ENCODE measurements around the gene KCNK16. TPM values are rescaled to one million over a fixed set of nuclear protein-coding genes. Genes with fewer than 3 reads are reported as not detected.

KCNK16 gene
- total and polyA plus RNA-seq, 2 of the 13 experiments (the other 11 are each of a cell fraction or from before 2014, with no cell fraction given), result not detected

DNA sequence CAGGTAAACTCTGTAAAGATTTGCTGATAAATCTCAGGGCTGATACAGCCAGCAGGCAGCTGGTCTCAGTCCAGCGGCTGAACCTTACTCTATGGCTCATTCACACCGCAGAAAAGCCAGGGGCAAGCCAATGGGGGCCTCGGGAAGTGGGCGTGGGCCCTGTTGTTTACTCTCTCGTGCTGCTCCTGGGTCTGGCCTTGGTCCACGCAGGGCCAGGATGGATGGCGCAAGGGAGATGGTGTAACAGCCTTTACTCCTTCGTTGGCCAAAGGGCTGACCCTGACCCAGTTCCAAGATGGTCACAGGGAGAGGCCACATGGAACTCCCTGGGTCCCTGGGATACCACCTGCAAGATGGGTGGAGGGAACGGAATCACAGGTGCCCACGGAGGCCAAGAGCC is 24.4 kb downstream of the KCNK16 start (continued):
- TF ChIP-seq, protein P1, sequence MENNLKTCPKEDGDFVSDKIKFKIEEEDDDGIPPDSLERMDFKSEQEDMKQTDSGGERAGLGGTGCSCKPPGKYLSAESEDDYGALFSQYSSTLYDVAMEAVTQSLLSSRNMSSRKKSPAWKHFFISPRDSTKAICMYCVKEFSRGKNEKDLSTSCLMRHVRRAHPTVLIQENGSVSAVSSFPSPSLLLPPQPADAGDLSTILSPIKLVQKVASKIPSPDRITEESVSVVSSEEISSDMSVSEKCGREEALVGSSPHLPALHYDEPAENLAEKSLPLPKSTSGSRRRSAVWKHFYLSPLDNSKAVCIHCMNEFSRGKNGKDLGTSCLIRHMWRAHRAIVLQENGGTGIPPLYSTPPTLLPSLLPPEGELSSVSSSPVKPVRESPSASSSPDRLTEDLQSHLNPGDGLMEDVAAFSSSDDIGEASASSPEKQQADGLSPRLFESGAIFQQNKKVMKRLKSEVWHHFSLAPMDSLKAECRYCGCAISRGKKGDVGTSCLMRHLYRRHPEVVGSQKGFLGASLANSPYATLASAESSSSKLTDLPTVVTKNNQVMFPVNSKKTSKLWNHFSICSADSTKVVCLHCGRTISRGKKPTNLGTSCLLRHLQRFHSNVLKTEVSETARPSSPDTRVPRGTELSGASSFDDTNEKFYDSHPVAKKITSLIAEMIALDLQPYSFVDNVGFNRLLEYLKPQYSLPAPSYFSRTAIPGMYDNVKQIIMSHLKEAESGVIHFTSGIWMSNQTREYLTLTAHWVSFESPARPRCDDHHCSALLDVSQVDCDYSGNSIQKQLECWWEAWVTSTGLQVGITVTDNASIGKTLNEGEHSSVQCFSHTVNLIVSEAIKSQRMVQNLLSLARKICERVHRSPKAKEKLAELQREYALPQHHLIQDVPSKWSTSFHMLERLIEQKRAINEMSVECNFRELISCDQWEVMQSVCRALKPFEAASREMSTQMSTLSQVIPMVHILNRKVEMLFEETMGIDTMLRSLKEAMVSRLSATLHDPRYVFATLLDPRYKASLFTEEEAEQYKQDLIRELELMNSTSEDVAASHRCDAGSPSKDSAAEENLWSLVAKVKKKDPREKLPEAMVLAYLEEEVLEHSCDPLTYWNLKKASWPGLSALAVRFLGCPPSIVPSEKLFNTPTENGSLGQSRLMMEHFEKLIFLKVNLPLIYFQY (CRISPR knock-in tag; IDR thresholded peaks at IDR 0.05; ENCODE audit: borderline replicate concordance), result 0 out of 2 replicates have a peak, but pooled peaks have one; percentile 30
- TF ChIP-seq DPF2 (CRISPR knock-in tag; IDR thresholded peaks at IDR 0.05; ENCODE audit: borderline replicate concordance, low read depth), result no peak
- TF ChIP-seq FOXK1 (CRISPR knock-in tag; IDR thresholded peaks at IDR 0.05; ENCODE audit: borderline replicate concordance, low read depth), result peak; percentile 61; the same call in 1 of the 2 replicates
- TF ChIP-seq, protein P2, sequence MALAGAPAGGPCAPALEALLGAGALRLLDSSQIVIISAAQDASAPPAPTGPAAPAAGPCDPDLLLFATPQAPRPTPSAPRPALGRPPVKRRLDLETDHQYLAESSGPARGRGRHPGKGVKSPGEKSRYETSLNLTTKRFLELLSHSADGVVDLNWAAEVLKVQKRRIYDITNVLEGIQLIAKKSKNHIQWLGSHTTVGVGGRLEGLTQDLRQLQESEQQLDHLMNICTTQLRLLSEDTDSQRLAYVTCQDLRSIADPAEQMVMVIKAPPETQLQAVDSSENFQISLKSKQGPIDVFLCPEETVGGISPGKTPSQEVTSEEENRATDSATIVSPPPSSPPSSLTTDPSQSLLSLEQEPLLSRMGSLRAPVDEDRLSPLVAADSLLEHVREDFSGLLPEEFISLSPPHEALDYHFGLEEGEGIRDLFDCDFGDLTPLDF (CRISPR knock-in tag; IDR thresholded peaks at IDR 0.05), result no peak
- no peak for TF ChIP-seq ZNF337 (CRISPR knock-in tag; IDR thresholded peaks at IDR 0.05; ENCODE audit: borderline replicate concordance, low read depth)
- TF ChIP-seq, protein P3, sequence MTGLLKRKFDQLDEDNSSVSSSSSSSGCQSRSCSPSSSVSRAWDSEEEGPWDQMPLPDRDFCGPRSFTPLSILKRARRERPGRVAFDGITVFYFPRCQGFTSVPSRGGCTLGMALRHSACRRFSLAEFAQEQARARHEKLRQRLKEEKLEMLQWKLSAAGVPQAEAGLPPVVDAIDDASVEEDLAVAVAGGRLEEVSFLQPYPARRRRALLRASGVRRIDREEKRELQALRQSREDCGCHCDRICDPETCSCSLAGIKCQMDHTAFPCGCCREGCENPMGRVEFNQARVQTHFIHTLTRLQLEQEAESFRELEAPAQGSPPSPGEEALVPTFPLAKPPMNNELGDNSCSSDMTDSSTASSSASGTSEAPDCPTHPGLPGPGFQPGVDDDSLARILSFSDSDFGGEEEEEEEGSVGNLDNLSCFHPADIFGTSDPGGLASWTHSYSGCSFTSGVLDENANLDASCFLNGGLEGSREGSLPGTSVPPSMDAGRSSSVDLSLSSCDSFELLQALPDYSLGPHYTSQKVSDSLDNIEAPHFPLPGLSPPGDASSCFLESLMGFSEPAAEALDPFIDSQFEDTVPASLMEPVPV (CRISPR knock-in tag; IDR thresholded peaks at IDR 0.05), result no peak
- TF ChIP-seq ZNF546 (CRISPR knock-in tag; conservative IDR thresholded peaks at IDR 0.05), result no peak
- TF ChIP-seq ZNF251 (CRISPR knock-in tag; IDR thresholded peaks at IDR 0.05), result no peak
- TF ChIP-seq ZNF878 (CRISPR knock-in tag; IDR thresholded peaks at IDR 0.05), result no peak
- TF ChIP-seq, protein P4, sequence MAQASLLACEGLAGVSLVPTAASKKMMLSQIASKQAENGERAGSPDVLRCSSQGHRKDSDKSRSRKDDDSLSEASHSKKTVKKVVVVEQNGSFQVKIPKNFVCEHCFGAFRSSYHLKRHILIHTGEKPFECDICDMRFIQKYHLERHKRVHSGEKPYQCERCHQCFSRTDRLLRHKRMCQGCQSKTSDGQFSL (CRISPR knock-in tag; IDR thresholded peaks at IDR 0.05), result no peak
- TF ChIP-seq, protein P5, sequence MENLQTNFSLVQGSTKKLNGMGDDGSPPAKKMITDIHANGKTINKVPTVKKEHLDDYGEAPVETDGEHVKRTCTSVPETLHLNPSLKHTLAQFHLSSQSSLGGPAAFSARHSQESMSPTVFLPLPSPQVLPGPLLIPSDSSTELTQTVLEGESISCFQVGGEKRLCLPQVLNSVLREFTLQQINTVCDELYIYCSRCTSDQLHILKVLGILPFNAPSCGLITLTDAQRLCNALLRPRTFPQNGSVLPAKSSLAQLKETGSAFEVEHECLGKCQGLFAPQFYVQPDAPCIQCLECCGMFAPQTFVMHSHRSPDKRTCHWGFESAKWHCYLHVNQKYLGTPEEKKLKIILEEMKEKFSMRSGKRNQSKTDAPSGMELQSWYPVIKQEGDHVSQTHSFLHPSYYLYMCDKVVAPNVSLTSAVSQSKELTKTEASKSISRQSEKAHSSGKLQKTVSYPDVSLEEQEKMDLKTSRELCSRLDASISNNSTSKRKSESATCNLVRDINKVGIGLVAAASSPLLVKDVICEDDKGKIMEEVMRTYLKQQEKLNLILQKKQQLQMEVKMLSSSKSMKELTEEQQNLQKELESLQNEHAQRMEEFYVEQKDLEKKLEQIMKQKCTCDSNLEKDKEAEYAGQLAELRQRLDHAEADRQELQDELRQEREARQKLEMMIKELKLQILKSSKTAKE (CRISPR knock-in tag; IDR thresholded peaks at IDR 0.05; ENCODE audit: borderline replicate concordance), result no peak
- TF ChIP-seq FOSL2 (CRISPR knock-in tag; IDR thresholded peaks at IDR 0.05), result peak; percentile 49
- TF ChIP-seq, protein P6, sequence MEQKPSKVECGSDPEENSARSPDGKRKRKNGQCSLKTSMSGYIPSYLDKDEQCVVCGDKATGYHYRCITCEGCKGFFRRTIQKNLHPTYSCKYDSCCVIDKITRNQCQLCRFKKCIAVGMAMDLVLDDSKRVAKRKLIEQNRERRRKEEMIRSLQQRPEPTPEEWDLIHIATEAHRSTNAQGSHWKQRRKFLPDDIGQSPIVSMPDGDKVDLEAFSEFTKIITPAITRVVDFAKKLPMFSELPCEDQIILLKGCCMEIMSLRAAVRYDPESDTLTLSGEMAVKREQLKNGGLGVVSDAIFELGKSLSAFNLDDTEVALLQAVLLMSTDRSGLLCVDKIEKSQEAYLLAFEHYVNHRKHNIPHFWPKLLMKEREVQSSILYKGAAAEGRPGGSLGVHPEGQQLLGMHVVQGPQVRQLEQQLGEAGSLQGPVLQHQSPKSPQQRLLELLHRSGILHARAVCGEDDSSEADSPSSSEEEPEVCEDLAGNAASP (CRISPR knock-in tag; IDR thresholded peaks at IDR 0.05; ENCODE audit: borderline replicate concordance), result no peak
- TF ChIP-seq HCFC1 (IDR thresholded peaks at IDR 0.05; ENCODE audit: low read depth, low read length), result no peak
- TF ChIP-seq MIER2 (CRISPR knock-in tag; IDR thresholded peaks at IDR 0.05), result 0 out of 2 replicates have a peak, but pooled peaks have one; percentile 6
- 0 out of 2 replicates have a peak, but pooled peaks have one; percentile 36 for TF ChIP-seq ZMYM4 (CRISPR knock-in tag; IDR thresholded peaks at IDR 0.05)
- peak; percentile 61 for TF ChIP-seq GABPB1 (CRISPR knock-in tag; IDR thresholded peaks at IDR 0.05)

Data from HepG2 (cell line).